DOHH2 (cell line): ENCODE measurements around the gene ZBTB45.

Experiments
- H3F3A ChIP-seq: fragments of 200-600 bp; sonication (generic), shearing (Covaris generic); 2 replicates; pipeline ENCODE4 v1.6.0; 2016; ENCODE audit warnings: antibody characterized with exemption, mild to moderate bottlenecking; ENCODE audit not compliant: control insufficient read depth, insufficient read depth
- H3K27ac ChIP-seq: fragments of 200-600 bp; sonication (generic); 2 replicates; pipeline ENCODE4 v1.5.1; 2014; ENCODE audit warnings: low read depth, mild to moderate bottlenecking, low read length, moderate library complexity
- H3K27me3 ChIP-seq: fragments of 200-600 bp; sonication (generic); 2 replicates; pipeline ENCODE4 v1.6.1; 2014; ENCODE audit warnings: mild to moderate bottlenecking, low read length, mixed read lengths; ENCODE audit not compliant: control insufficient read depth
- H3K36me3 ChIP-seq: fragments of 200-600 bp; sonication (generic); 2 replicates; pipeline ENCODE4 v1.6.1; 2014; ENCODE audit warnings: mild to moderate bottlenecking, low read length, moderate library complexity, mixed read lengths; ENCODE audit not compliant: control insufficient read depth
- H3K4me1 ChIP-seq: fragments of 200-600 bp; sonication (generic); 2 replicates; pipeline ENCODE4 v1.6.1; 2014; ENCODE audit warnings: mild to moderate bottlenecking, low read length, mixed read lengths; ENCODE audit not compliant: control insufficient read depth
- H3K4me2 ChIP-seq: fragments of 200-600 bp; sonication (generic); 2 replicates; pipeline ENCODE4 v1.6.0; 2014; ENCODE audit warnings: mild to moderate bottlenecking, low read length, moderate library complexity
- H3K4me3 ChIP-seq: fragments of 200-600 bp; sonication (generic); 2 replicates; pipeline ENCODE4 v1.5.1; 2014; ENCODE audit warnings: mild to moderate bottlenecking, low read length, mixed read lengths
- H3K79me2 ChIP-seq: fragments of 200-600 bp; sonication (generic); 2 replicates; pipeline ENCODE4 v1.6.1; 2014; ENCODE audit warnings: mild to moderate bottlenecking, low read length, mixed read lengths; ENCODE audit not compliant: control insufficient read depth
- H3K9me2 ChIP-seq: fragments of 200-600 bp; sonication (generic); replicated peaks from 2 replicates; pipeline ENCODE4 v1.6.1; 2014; ENCODE audit warnings: mild to moderate bottlenecking, low read length, mixed read lengths; ENCODE audit not compliant: control insufficient read depth
- H3K9me3 ChIP-seq: fragments of 200-600 bp; sonication (generic); 2 replicates; pipeline ENCODE4 v1.6.1; 2014; ENCODE audit warnings: antibody characterized with exemption, low read length, mixed read lengths; ENCODE audit not compliant: control insufficient read depth, insufficient read depth
- H4K20me1 ChIP-seq: fragments of 200-600 bp; sonication (generic); 2 replicates; pipeline ENCODE4 v1.6.0; 2014; ENCODE audit warnings: low read depth, mild to moderate bottlenecking, antibody characterized with exemption, low read length, moderate library complexity; ENCODE audit not compliant: control insufficient read depth, insufficient read depth
- CTCF ChIP-seq: fragments of 200-600 bp; sonication (generic); IDR thresholded peaks from one replicate; pipeline ENCODE4 v1.5.1; 2014; ENCODE audit warnings: antibody characterized with exemption, mild to moderate bottlenecking, low read depth, low read length; ENCODE audit not compliant: poor library complexity, severe bottlenecking
- EZH2phosphoT487 ChIP-seq: fragments of 200-600 bp; sonication (generic); IDR thresholded peaks from 2 replicates; pipeline ENCODE4 v1.6.1; 2017; ENCODE audit warnings: borderline replicate concordance, mild to moderate bottlenecking, antibody characterized with exemption, low read length, moderate library complexity, mixed read lengths

ZBTB45 gene

GRCh38 chr19:58563823-58564222 lies 44.2 kb upstream of the ZBTB45 start:
- Histone ChIP-seq H3K79me2 (peaks cover 11% of the 10 kb centered on the region), H3K36me3 (peaks cover 6% of the 10 kb centered on the region), H4K20me1 (no peaks in the 10 kb centered on the region), H3K27ac (peak overlapping the region; percentile 59; the same call in 1 of the 2 replicates), H3F3A (peaks cover 40% of the 10 kb centered on the region), H3K27me3 (0 out of 2 replicates have a peak, but pooled peaks cover 2% of the 10 kb centered on the region), H3K9me2 (no peaks in the 10 kb centered on the region), H3K4me2 (peak overlapping the region; percentile 97), H3K9me3 (no peaks in the 10 kb centered on the region), H3K4me1 (peaks cover 51% of the 10 kb centered on the region), H3K4me3 (peak overlapping the region; percentile 76)
- TF ChIP-seq EZH2phosphoT487: no peak
- TF ChIP-seq CTCF: no peak

- Histone ChIP-seq H3K4me3 (peak overlapping the region; percentile 76), H3K27ac (peak overlapping the region; percentile 59)
These were observed 43.5 kb upstream of the ZBTB45 start for GRCh38 chr19:58563034-58563573.

DNA sequence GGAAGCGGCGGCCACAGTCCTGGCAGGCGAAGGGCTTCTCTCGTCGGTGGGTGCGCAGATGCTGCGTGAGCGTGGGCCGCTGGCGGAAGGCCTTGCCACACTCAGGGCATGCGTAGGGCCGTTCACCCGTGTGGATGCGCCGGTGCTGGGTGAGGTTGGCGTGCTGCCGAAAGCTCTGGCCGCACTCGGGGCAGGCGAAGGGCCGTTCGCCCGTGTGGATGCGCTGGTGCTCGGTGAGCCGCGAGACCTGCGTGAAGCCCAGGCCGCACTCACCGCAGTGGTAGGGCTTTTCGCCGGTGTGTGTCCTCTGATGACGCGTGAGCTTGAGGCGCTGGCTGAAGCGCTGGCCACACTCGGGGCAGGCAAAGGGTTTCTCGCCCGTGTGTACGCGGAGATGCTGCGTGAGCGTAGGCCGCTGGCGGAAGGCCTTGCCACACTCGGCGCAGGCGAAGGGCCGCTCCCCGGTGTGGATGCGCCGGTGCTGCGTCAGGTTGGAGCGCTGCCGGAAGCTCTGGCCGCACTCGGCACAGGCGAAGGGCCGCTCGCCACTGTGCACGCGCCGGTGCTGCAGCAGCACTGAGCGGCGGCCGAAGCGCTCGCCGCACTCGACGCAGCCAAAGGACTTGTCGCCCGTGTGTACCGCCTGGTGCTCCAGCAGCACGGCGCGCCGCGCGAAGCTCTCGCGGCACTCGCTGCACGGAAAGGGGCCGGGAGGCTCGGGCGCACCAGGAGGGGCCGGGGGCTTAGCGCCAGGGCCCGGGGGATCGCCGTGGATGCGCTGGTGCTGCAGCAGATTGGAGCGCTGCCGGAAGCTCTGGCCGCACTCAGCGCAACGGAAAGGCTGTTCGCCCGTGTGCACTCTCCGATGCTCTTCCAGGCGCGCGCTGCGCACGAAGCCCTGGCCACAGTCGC lies 42.8 kb upstream of the ZBTB45 start:
- H3K27ac ChIP-seq: peak overlapping the region; percentile 59
- peak overlapping the region; percentile 76 for H3K4me3 ChIP-seq
- TF ChIP-seq CTCF (no peak), EZH2phosphoT487 (no peak)

More at GRCh38 chr19:58563034-58563573, 43.5 kb upstream of the ZBTB45 start:
- Histone ChIP-seq H4K20me1 (no peaks in the 10 kb centered on the region), H3K4me1 (peaks cover 51% of the 10 kb centered on the region), H3K27me3 (0 out of 2 replicates have a peak, but pooled peaks cover 2% of the 10 kb centered on the region), H3K9me3 (no peaks in the 10 kb centered on the region), H3K79me2 (peaks cover 12% of the 10 kb centered on the region), H3K36me3 (peaks cover 3% of the 10 kb centered on the region), H3K9me2 (no peaks in the 10 kb centered on the region), H3F3A (peaks cover 38% of the 10 kb centered on the region), H3K4me2 (peak overlapping the region; percentile 97)
- TF ChIP-seq CTCF (no peak), EZH2phosphoT487 (no peak)

More for the DNA sequence above, 42.8 kb upstream of the ZBTB45 start:
- Histone ChIP-seq H3K79me2 (peaks cover 20% of the 10 kb centered on the region), H3K4me1 (peaks cover 51% of the 10 kb centered on the region), H3K4me2 (peak overlapping the region; percentile 97), H3K9me3 (no peaks in the 10 kb centered on the region), H3K9me2 (no peaks in the 10 kb centered on the region), H3K36me3 (peaks cover 10% of the 10 kb centered on the region), H3F3A (peaks cover 37% of the 10 kb centered on the region), H4K20me1 (no peaks in the 10 kb centered on the region), H3K27me3 (0 out of 2 replicates have a peak, but pooled peaks cover 2% of the 10 kb centered on the region)
